ENCODE measurements around the gene SOX13.

The SOX13 gene

DNA sequence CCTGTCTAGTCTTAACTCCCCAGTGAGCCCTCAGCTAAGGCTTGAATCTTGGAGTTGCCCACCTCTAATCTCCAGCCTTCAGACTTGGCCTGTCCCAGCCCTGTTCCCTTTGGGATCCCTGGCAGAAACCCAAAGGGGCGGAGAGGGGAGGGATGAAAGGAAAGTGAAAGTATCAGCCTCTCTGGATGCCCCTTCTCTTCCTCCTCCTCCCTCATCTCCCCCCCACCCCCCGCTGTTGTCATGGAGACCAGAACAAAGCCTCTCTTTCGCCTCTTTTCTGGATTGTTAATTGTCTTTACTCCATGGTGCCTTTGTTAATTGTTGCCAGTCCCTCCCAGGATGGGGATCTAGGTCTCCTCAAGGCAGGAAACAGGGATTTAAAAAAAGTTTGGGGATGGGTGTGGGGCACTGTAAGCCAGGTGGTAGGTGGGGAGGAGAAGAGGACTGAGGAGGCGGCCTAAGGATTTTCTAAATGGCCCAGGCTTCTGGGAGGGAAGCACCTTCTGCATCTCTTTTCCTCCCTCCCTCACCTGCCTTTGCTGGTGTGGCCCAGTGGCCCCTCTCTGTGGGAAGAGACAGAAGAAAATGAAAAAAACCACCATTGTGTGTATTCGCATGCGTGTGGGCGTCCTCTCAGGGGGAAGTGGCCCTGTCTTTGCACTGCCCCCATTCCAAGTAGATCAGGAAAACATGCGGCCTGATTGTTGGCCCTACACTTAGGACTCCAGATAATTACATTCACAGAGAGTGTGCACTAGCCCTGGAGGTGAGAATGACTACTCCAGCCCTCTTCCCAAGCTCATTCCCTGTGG is 7.5 kb upstream of the SOX13 start:
- DNase-seq = no peak

DNA sequence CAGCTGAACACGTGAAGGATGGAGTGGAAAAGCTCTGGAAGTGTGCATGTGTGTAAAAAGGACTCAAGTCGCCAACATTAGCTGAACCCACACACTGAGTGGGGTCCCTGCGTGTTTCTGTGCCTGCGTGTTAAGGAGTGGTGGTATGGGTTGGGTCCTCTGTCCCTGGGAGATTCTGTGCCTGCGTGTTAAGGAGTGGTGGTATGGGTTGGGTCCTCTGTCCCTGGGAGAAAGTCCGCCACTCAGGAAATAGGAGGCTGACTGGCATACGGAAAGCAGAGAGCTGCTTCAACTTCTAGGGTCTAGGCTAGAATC is 7.0 kb upstream of the SOX13 start:
- DNase-seq = no peak

DNA sequence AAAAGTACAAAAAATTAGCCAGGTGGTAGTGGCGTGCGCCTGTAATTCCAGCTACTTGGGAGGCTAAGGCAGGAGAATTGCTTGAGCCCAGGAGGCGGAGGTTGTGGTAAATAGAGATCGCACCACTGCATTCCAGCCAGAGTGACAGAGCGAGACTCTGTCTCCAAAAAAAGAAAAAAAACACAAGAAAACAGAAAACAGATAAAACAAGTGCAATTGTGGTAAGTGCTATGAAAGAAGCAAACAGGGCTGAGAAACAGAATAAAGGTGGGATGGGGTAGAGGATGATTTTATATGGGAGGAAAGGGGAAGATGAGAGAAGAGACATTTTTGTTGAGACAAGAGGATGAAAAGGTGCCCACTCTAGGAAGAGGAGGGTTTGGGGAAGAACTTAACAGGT is 5.0 kb upstream of the SOX13 start:
- DNase-seq = no peak

DNA sequence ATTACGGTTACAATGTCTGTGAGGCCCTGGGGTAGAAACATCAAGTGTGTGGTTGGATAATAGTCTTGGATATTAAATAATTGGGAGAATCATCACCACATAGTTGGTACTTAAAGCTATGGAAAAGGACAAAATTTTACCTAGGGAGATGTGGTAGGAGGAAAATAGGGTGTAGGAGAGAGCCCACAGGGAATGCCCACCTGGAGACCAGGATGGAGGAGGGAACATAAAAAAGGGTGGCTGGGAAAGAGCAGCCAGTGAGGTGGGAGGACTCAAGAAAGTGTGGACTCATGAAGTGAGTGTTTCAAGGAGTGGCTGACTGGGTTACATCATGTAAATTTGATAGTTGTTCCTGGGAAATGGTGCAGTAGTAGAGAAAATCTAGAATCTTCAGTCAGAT is 3.0 kb upstream of the SOX13 start:
- no peak for DNase-seq

DNA sequence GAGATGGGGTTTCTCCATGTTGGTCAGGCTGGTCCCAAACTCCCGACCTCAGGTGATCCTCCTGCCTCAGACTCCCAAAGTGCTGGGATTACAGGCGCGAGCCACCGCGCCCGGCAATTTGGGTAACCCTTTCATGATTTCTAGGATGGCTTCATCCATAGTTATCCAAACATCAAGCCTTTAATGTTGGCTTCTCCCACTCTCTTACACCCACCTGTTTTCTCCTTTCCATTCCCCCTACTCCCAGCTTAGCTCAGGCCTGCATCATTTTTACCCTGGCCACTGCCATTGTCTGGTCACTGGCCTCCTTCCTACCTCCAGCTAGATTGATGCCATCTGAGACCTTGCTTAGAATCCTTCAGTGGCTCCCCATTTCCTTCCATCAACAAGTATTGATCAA is 2.0 kb upstream of the SOX13 start:
- no peak for DNase-seq

DNA sequence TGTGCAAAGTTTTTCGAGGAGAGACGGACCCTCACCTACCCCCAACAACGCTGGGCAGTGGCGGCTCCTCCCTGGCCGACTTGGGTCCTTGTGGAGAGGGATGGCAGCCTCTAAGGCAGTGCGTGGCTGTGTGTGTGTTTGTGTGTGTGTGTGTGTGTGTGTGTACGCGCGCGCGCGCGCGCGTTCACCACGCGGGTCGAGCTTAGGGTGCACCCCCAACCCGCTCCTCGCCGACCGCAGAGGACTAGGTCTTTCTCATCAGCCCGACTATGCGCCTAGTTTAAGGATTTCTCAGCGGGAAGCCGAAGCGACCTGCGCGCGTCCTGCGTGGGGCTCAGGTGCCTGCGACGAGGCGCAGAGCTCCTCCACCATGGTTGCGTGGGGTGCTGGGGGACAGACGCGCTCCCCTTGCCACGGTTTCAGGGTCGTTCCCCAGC is 940 bp downstream of the SOX13 start:
- no peak for DNase-seq

DNA sequence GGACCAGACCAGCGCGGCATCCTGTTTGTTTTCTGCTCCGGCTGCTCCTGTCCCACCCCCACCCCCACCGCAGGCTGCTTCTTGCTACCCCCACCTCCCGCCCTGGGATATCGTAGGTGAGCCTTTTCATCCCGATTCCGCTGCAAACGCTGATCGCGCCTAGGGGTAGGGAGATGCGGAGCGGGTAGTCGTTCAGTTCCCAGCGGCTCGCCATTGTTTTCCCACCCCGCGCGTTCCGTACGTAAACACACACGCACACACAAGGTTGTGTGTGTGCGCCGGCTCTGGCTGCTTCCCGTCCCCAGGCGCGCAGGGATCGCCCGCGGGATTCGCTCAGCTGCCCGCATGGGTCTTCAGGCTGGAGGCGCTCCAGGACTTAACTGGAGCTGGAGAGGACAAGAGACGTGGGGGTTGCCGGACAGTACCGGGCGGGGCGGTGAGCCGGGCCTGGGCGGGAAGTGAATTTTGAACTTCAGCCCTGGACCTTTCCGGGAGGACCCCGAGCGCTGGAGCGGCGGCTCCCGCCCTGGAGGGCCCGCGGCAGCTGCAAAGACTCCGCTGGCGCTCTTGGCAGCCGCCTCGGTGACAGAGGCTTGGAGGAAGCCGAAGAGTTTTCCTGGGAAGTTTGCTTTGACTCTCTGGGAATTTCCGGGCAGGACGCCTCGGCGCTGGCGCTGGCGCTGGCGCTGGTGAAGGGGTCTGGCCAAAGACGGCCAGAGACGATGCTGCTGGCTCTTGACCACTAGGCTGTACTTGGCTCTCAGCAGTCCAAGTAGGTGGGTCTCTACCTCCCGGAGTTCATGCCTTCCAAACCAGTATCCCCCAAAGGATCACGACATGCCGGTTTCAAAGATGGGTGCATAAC is 1.6 kb downstream of the SOX13 start:
- DNase-seq = no peak

DNA sequence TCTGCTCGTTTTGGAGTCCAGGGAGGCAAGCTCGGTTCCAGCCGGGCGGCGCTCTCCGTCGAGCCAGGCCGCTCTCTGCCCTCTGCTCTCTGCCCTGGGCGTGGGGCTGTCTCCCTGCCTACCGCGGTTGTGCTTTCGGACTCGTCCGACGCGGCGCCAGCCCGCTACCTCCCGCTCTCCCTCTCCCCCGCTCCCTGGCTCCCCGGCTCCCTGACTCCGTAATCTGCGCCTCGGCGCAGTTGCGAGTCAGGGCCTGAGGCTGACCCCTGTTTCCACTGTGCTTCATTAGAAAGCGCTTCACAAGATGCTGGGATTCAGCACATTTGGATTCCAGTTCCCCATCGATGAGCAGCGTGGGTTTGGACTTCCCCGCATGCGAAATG is 2.2 kb downstream of the SOX13 start:
- DNase-seq = no peak

DNA sequence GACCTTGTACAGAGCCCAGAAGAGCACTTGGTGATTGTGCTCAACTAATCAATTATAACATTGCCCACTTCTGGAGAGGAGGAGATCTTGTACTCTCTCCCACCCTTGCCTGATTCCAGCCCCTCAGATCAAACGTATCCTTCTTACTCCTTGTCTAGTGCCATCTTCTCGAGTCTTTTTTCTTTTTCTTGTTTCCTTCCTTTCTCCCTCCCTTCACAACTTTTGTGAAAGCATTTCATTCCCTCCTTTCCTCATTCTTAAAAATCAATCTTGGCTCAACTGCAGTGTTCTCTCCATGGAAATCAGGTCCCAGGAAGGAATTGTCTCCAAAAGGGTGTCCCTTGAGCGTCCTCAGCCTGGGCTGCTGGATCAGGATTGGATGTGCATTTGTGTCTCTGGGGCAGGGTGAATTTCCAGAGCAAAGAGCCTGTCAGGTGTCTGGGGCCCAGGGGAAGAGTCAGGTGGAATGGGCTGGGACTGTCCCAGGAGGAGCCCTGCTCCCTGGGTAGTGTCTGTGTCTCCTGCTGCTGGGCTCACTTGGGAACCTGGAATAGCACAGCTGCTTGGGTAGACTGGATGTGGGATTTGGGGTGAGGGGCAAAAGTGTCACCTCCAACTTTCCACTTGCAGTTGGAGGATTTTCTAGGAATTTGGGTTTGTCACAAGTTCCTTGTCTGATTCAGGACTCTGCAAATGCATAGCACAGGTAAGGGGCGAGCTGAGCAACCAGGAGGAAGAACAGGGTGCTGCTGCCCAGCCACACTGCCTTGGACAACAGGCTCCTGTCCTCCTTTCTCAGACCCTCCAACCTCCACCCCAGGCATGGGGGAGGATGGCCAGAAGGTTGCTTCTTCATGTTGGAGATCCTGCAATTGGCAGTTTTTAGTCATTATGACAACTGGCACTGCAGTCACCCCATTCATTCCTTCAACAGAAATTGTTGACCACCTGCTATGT is 3.3 kb downstream of the SOX13 start:
- DNase-seq = no peak

DNA sequence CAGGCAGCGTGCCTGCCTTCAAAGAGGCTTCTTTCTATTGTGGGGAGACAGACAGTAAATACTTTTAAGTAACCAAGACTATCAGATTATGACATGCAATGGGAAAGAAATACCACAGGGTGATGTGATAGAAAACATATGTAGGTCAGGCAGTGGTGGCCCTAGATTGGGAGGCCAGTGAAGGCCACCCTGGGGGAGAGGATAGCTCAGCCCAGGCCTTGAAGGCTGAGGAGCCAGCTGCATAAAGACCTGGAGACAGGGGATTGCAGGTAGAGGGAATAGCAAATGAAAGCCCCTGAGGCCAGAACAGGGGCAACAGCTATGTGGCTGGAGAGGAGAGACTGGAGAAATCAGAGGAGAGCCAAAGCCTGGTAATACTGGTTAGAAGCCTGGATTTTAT is 4.0 kb downstream of the SOX13 start:
- DNase-seq = no peak

DNA sequence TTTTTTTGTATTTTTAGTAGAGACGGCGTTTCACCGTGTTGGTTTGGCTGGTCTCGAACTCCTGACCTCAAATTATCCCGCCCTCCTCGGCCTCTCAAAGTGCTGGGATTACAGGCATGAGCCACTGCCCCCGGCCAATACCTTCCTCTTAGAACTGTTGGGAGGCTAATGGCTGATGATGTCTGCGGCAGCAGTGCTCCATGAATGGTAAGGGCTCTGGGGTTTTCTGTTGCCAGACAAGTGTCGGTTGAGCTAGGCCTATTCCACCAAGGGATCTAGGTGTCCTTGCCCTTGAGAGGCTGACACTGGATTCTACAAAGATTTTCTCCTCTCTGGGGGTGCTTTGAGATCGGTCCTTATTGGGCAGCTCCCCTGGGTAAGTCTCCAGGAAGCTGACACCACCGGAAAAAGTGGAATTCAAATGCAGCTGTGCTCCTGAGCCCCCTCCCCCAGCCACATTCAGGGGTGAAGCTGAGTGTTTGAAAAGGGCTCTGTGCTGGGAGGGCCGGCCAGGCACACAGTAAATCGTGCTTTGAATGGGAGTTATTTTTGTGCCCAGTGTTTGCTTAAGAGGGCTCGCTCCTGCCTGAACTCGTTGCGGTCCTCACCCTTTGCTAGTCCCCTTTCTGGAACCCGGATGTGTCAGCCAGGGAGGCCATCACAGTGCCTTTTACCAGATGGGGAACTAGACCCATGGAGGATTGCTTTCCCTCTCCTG is 5.2 kb downstream of the SOX13 start:
- DNase-seq = no peak

DNA sequence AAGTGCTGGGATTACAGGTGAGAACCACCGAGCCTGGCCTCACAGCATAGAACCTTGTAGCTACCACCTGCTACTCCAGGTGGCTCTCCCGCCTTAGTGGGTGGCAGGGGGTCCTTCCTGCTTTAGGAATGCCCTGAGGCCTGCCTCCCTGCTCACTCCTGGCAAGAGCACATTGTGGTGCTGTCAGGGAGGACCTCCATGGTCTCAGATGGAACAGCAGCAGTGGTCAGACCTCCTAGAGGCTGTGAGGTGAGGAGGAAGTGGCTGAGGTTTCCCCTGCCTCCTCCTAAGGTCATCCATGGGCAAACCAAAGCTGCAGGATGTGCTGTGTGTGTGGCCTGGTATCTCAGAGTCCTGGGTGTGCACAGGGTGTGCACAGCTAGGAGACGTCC is 6.7 kb downstream of the SOX13 start:
- no peak for DNase-seq

DNA sequence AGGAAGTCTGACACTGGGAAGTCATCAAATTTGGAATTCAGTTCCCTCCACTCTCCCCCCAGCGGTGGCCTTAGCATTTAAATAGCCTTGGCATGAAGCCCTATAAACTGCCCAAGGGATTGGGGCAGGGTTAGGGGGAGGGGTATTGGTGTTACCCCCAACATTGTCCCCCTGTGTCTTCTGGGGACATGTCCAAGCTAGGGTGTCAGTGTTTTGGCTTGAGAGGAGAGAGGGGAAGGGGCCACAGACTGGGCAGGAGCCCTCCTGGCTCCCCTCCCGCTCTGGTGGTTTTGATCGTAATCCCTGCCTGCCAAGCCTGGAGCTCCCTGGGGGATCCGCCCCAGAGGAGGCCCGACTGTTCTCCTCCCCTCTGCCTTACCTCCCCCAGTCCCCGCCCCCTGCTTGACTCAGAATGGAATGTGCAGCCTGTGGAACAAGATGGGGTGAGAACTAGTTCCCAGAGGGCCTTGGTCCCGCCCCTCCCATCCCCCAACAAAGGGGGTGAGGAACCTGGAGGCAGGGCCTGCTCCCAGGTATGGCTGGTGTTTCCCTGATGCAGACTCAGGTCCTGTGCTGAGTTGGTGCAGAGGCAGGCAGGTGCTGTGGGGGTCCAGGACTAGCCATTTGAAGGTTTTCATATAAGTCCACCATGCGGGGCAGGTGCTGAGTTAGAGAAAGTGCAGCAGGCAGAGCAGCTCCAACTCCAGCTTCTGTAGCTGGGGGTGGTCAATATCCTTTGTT is 7.4 kb downstream of the SOX13 start:
- DNase-seq = no peak

DNA sequence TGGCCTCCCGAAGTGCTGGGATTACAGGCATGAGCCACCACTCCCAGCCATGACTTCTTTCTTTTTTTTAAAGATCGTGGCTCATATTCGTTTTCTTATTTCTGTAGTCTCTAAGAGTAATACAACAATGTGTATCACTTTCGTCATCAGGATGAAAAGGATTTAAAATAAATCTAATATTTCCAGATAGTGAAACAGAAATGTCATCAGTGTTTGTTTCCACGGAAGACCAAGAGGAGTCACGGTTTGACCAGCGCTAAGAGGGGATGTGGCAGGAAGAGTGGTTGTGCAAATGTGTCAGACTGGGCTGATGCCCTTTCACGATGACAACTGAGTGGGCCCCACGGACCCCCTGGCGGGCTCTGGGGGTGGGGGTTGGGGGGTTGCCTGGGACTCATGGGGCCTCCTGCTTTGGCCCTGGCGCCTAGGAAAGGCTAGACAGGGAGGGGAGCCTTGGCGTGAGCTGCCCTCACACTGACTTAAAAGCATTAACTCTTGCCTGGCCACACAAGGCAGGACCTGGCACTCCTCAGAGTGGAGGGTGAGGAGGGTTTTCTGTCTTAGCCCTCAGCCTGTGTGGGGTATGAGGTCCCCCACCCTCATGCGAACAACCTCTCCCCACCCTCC is 8.4 kb downstream of the SOX13 start:
- DNase-seq = no peak

DNA sequence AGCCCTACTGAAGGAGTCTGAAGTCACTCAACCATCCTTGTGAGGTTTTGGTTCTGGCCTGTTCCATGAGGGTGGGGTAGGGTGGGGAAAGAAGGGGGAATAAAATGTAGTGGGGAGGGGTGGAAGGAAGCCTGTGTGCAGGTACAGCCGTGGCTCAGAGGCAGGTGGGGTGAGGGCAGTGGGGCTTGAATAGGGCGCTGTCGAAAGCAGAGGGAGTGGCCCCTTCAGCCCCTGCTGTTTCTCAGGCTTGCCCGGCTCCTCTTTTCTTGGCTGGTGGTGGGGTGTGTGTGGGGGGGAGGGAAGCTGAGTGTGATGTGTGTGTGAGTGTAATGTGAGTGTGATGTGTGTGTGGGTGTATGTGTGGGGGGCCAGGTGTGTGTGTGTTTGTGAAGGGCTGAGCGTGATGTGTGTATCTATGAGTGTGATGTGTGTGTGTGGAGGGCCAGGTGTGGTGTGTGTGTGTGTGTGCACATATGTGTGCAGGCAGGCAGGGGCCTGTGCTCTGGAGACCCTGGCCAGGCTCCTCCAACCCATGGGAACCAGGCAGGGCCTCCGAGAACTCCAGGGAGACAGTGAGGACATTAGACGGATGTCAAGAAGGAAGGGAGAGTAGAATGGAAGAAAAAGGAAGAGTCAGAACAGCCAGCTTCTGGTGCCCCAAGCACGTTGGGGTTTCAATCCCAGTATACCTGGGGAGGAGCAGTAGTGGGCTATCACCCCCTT is 9.0 kb downstream of the SOX13 start:
- DNase-seq = no peak

DNA sequence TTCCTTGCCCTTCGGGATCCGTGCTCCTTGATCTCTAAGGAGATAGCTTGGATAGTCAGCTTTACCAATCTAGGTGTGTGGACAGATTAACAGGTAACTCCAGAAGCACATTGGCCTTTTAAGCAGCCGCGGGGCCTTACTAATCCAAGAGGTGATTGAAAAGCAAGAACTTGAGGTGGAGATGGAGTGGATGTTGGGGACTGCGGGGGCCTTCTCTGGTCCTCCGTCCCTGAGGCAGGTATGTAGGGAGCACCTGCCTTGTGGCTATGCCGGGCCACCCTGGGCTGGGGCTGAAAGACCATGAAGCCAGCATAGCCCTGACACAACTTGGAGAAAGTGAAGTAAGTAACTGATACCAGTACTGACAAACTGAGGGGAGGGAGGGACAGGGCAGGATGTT is 10.6 kb downstream of the SOX13 start:
- no peak for DNase-seq

DNA sequence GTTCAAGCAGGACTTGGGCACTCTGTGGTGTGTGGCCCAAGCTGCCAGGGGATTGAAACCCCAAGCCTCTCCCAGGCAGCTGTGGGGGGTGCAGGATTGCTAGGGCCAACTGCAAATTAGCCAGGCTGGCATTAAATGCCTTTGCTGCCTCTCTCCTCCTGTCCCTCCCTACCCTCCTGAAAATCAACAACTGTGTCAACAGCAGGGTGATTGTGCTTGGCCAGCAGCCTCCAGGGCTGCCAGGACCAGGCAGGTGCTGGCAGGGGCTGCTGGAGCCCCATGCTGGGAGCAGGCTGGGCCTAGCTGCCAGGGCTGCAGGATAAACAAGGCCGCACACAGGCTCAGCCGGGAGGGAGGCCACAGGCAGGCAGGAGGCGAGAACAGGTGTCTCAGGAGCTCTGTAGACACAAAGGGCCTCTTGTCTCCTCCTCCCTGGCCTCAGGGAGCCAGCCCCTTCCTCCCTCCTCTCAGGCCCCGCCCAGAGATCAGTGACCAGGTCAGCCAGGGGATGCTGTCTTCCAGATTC is 11.4 kb downstream of the SOX13 start:
- DNase-seq = no peak

DNA sequence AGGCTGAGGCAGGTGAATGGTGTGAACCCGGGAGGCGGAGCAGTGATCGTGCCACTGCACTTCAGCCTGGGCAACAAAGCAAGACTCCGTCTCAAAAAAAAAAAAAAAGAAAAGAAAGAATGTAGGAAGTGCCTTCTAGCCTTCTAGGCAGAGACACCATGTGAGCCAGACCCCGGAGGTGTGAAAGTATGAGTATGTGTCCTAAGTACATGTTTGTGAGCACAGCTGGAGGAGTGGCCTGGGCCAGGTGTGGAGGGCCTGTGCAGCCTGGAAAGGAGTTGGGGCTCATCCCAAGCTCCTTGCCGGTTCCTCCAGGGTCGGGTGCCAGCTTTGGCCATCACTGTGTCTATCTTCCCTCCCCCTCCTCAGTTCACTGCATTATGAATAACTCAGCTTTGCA is 13.0 kb downstream of the SOX13 start:
- no peak for DNase-seq

DNA sequence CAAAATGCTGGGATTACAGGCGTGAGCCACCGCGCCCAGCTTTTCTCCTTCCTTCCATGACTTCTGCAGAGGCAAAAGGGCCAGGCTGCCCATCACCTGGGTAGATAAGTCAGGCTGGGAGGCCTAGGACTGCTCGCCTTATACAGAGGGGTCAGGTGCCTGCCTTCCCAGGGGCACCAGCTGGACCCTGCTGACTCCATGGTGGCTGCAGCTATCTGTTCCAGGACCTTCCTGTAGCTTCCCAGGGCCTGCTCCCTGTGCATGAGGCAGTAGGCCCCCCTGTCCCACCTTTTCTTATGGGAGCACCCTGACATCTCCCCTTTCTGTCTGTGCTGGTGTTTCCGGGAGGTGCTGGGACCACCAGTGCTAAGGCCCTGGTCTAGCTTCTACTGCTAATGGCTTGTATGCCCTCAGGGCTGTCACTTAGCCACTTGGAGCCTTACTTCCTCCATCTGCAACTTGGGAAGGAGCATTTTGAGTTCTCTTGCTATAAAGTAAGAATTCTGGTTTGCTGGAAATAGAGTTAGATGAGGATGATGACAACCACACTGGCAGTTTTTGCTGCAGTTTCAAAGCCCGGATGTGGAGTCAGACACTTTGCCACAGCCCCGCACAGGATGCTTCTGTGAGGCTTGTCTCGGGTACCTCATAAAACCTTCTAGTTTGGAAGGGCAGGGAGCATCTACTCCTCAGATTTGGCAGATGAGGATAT is 14.4 kb downstream of the SOX13 start:
- no peak for DNase-seq
